OCI-LY7 (cell line): ENCODE measurements around the gene EXOSC7.

ENCODE experiments used
- CTCF ChIP-seq: fragments of 200-600 bp; sonication (generic); conservative IDR thresholded peaks from 2 replicates; pipeline ENCODE4 v1.5.1; 2014; ENCODE audit warnings: mild to moderate bottlenecking, antibody characterized with exemption, low read length, moderate library complexity, mixed read lengths
- EZH2phosphoT487 ChIP-seq: fragments of 200-600 bp; sonication (generic); IDR thresholded peaks from 2 replicates; pipeline ENCODE4 v1.6.1; 2018; ENCODE audit warnings: low read depth, borderline replicate concordance, mild to moderate bottlenecking, mixed run types, antibody characterized with exemption, low read length, moderate library complexity, mixed read lengths

- TF ChIP-seq CTCF (no peak), EZH2phosphoT487 (no peak)
Observed at GRCh38 chr3:45057557-45057956, 81.5 kb downstream of the EXOSC7 start.
